NT2/D1 (cell line): ENCODE results near the gene UNC45B.

ENCODE experiments used
- SUZ12 ChIP-seq: IDR thresholded peaks from 2 replicates; pipeline ENCODE4 v1.6.1; 2011; ENCODE audit not compliant: insufficient read length, insufficient read depth; ENCODE audit errors: extremely low read depth
- YY1 ChIP-seq: IDR thresholded peaks from 2 replicates; pipeline ENCODE4 v1.6.1; 2011; ENCODE audit not compliant: insufficient read length, insufficient read depth
- ZNF274 ChIP-seq: IDR thresholded peaks from 2 replicates; pipeline ENCODE4 v1.6.1; 2011; ENCODE audit warnings: mild to moderate bottlenecking, low read depth, low read length

- TF ChIP-seq ZNF274: no peak
- TF ChIP-seq SUZ12: no peak
- no peak for TF ChIP-seq YY1
These were observed 76.8 kb downstream of the UNC45B start for GRCh38 chr17:35224436-35224835.
